Urinary bladder (tissue), 4 donors: Measurements from ENCODE around the gene HDAC3. TPM values are rescaled to one million over a fixed set of nuclear protein-coding genes. Genes with fewer than 3 reads are reported as not detected.
A peak's percentile ranks its signal among the peaks of the same experiment; 100 is the strongest.

ENCODE experiments used
- DNase-seq: peaks from one replicate; pipeline ENCODE4 v3.0.0-alpha.2; 2015; ENCODE audit errors: extremely low spot score
- H3K27ac ChIP-seq: one replicate; pipeline ENCODE4 v1.5.1; 2013; ENCODE audit warnings: low read depth, mild to moderate bottlenecking, moderate library complexity
- H3K36me3 ChIP-seq: one replicate; pipeline ENCODE4 v1.6.1; 2013; ENCODE audit warnings: mild to moderate bottlenecking, moderate library complexity; ENCODE audit not compliant: insufficient read depth
- H3K4me1 ChIP-seq: one replicate; pipeline ENCODE4 v1.6.1; 2013; ENCODE audit warnings: mild to moderate bottlenecking, moderate library complexity; ENCODE audit not compliant: insufficient read depth
- H3K4me3 ChIP-seq: one replicate; pipeline ENCODE4 v1.5.1; 2013; ENCODE audit warnings: low read depth, low read length
- WGBS: extraction: QIAGEN DNeasy Blood & Tissue Kit; methylation state at CpG from one replicate; pipeline ENCODE4 v1.1.7; 2013; 5-methylcytosine and 5-hydroxymethylcytosine counted together
- polyA plus RNA-seq: library from polyadenylated mRNA; stranded (reverse); fragments of 200-250 nt; gene quantifications from one replicate; pipeline ENCODE4 v1.2.3, GENCODE V29; 2013
- total RNA-seq: library from RNA; depleted of rRNA; stranded (reverse); fragments of >200 nt; gene quantifications from one replicate; pipeline ENCODE4 v1.2.3, GENCODE V29; 2014
- donor health status: healthy with polysubstance abuse.
- donor health status: healthy.

HDAC3 gene
- total and polyA plus RNA-seq, 2 donors: 36.3 to 45.3 TPM

GRCh38 chr5:141649972-141650371 lies 13.3 kb upstream of the HDAC3 start:
- no peaks in the 10 kb centered on the region for H3K36me3 ChIP-seq
- no peak for DNase-seq
- H3K27ac ChIP-seq: no peak overlapping the region
- H3K4me1 ChIP-seq: peaks cover 2% of the 10 kb centered on the region
- H3K4me3 ChIP-seq: no peak overlapping the region

GRCh38 chr5:141649056-141649688 lies 12.5 kb upstream of the HDAC3 start:
- no peak overlapping the region for H3K4me3 ChIP-seq
- WGBS: 92% methylated on average over 17 of the region's 17 CpGs
- DNase-seq: no peak
- peaks cover 2% of the 10 kb centered on the region for H3K4me1 ChIP-seq
- no peaks in the 10 kb centered on the region for H3K36me3 ChIP-seq
- no peak overlapping the region for H3K27ac ChIP-seq

GRCh38 chr5:141647851-141648250 lies 11.2 kb upstream of the HDAC3 start:
- H3K36me3 ChIP-seq: no peaks in the 10 kb centered on the region

GRCh38 chr5:141647242-141647641 lies 10.6 kb upstream of the HDAC3 start:
- Histone ChIP-seq H3K4me1 (peaks cover 2% of the 10 kb centered on the region), H3K27ac (no peak overlapping the region), H3K36me3 (no peaks in the 10 kb centered on the region), H3K4me3 (no peak overlapping the region)
- DNase-seq: no peak
- 92% methylated on average over 5 of the region's 5 CpGs for WGBS

More at GRCh38 chr5:141647851-141648250, 11.2 kb upstream of the HDAC3 start:
- WGBS: 93% methylated on average over 3 of the region's 3 CpGs
- peaks cover 2% of the 10 kb centered on the region for H3K4me1 ChIP-seq
- DNase-seq: no peak
- H3K4me3 ChIP-seq: no peak overlapping the region
- no peak overlapping the region for H3K27ac ChIP-seq

GRCh38 chr5:141646026-141646425 lies 9.4 kb upstream of the HDAC3 start:
- Histone ChIP-seq H3K27ac (no peak overlapping the region), H3K4me3 (no peak overlapping the region), H3K36me3 (peaks cover 3% of the 10 kb centered on the region), H3K4me1 (no peaks in the 10 kb centered on the region)
- DNase-seq: no peak
- 93% methylated on average over 6 of the region's 6 CpGs for WGBS

GRCh38 chr5:141641634-141642267 lies 5.1 kb upstream of the HDAC3 start:
- Histone ChIP-seq H3K27ac (no peak overlapping the region), H3K36me3 (peaks cover 3% of the 10 kb centered on the region), H3K4me3 (no peak overlapping the region), H3K4me1 (no peaks in the 10 kb centered on the region)
- 86% methylated on average over 2 of the region's 2 CpGs for whole genome bisulfite sequencing
- DNase-seq: no peak

GRCh38 chr5:141640698-141641097 lies 4.0 kb upstream of the HDAC3 start:
- DNase-seq: no peak
- Histone ChIP-seq H3K27ac (no peak overlapping the region), H3K4me1 (no peaks in the 10 kb centered on the region), H3K36me3 (peaks cover 3% of the 10 kb centered on the region), H3K4me3 (no peak overlapping the region)
- WGBS: 87% methylated on average over 9 of the region's 9 CpGs

- H3K27ac ChIP-seq: no peak overlapping the region
- DNase-seq: no peak
- WGBS: 89% methylated on average over 3 of the region's 3 CpGs
- no peaks in the 10 kb centered on the region for H3K4me1 ChIP-seq
- no peak overlapping the region for H3K4me3 ChIP-seq
- H3K36me3 ChIP-seq: peaks cover 3% of the 10 kb centered on the region
These were observed 3.4 kb upstream of the HDAC3 start for GRCh38 chr5:141640051-141640415.

GRCh38 chr5:141639357-141640050 lies 2.9 kb upstream of the HDAC3 start:
- 86% methylated on average over 12 of the region's 12 CpGs for WGBS
- no peak for DNase-seq
- Histone ChIP-seq H3K4me3 (no peak overlapping the region), H3K36me3 (peaks cover 3% of the 10 kb centered on the region), H3K27ac (no peak overlapping the region), H3K4me1 (no peaks in the 10 kb centered on the region)

GRCh38 chr5:141638771-141639170 lies 2.1 kb upstream of the HDAC3 start:
- H3K4me1 ChIP-seq: no peaks in the 10 kb centered on the region
- no peak overlapping the region for H3K27ac ChIP-seq
- no peak overlapping the region for H3K4me3 ChIP-seq
- DNase-seq: no peak
- H3K36me3 ChIP-seq: peaks cover 3% of the 10 kb centered on the region
- WGBS: 96% methylated on average over 2 of the region's 2 CpGs

- 4% methylated on average over 40 of the region's 40 CpGs for WGBS
- DNase-seq: no peak
- H3K4me3 ChIP-seq: peak overlapping the region; percentile 76
- H3K4me1 ChIP-seq: no peaks in the 10 kb centered on the region
- H3K36me3 ChIP-seq: peaks cover 3% of the 10 kb centered on the region
- no peak overlapping the region for H3K27ac ChIP-seq
These were observed 1.2 kb upstream of the HDAC3 start for GRCh38 chr5:141637767-141638419.

- H3K4me1 ChIP-seq: no peaks in the 10 kb centered on the region
- H3K36me3 ChIP-seq: peaks cover 3% of the 10 kb centered on the region
- H3K4me3 ChIP-seq: peak overlapping the region; percentile 76
- WGBS: under 1% methylated on average over 63 of the region's 63 CpGs
- no peak overlapping the region for H3K27ac ChIP-seq
- DNase-seq: no peak
These were observed 596 bp upstream of the HDAC3 start for GRCh38 chr5:141637123-141637766.

GRCh38 chr5:141636106-141636412 lies 590 bp downstream of the HDAC3 start:
- 6% methylated on average over 4 of the region's 4 CpGs for WGBS
- peak overlapping the region; percentile 76 for H3K4me3 ChIP-seq
- no peaks in the 10 kb centered on the region for H3K4me1 ChIP-seq
- H3K36me3 ChIP-seq: no peaks in the 10 kb centered on the region
- no peak for DNase-seq
- H3K27ac ChIP-seq: no peak overlapping the region
